Measurements from ENCODE around the gene PCGF3.

GRCh38 chr4:739569-739968 lies 33.9 kb downstream of the PCGF3 start:
- no peak for TF ChIP-seq YY1 (IDR thresholded peaks at IDR 0.05)
- TF ChIP-seq TAF1 (conservative IDR thresholded peaks at IDR 0.05): no peak
- no peak for TF ChIP-seq CTCF (IDR thresholded peaks at IDR 0.05; ENCODE audit: low read depth, low read length, missing input control)
- no peak for TF ChIP-seq JUND (IDR thresholded peaks at IDR 0.05)
- TF ChIP-seq, protein P1, sequence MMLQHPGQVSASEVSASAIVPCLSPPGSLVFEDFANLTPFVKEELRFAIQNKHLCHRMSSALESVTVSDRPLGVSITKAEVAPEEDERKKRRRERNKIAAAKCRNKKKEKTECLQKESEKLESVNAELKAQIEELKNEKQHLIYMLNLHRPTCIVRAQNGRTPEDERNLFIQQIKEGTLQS (IDR thresholded peaks at IDR 0.05): no peak
- no peak for TF ChIP-seq MAX (IDR thresholded peaks at IDR 0.05)
- TF ChIP-seq, protein P2, sequence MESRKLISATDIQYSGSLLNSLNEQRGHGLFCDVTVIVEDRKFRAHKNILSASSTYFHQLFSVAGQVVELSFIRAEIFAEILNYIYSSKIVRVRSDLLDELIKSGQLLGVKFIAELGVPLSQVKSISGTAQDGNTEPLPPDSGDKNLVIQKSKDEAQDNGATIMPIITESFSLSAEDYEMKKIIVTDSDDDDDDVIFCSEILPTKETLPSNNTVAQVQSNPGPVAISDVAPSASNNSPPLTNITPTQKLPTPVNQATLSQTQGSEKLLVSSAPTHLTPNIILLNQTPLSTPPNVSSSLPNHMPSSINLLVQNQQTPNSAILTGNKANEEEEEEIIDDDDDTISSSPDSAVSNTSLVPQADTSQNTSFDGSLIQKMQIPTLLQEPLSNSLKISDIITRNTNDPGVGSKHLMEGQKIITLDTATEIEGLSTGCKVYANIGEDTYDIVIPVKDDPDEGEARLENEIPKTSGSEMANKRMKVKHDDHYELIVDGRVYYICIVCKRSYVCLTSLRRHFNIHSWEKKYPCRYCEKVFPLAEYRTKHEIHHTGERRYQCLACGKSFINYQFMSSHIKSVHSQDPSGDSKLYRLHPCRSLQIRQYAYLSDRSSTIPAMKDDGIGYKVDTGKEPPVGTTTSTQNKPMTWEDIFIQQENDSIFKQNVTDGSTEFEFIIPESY (IDR thresholded peaks at IDR 0.05): no peak
- TF ChIP-seq HNF4G (IDR thresholded peaks at IDR 0.05): no peak
- no peak for TF ChIP-seq GABPA (IDR thresholded peaks at IDR 0.05 in 1 of 2, conservative IDR thresholded peaks at IDR 0.05 in 1 of 2)
- TF ChIP-seq, protein P3, sequence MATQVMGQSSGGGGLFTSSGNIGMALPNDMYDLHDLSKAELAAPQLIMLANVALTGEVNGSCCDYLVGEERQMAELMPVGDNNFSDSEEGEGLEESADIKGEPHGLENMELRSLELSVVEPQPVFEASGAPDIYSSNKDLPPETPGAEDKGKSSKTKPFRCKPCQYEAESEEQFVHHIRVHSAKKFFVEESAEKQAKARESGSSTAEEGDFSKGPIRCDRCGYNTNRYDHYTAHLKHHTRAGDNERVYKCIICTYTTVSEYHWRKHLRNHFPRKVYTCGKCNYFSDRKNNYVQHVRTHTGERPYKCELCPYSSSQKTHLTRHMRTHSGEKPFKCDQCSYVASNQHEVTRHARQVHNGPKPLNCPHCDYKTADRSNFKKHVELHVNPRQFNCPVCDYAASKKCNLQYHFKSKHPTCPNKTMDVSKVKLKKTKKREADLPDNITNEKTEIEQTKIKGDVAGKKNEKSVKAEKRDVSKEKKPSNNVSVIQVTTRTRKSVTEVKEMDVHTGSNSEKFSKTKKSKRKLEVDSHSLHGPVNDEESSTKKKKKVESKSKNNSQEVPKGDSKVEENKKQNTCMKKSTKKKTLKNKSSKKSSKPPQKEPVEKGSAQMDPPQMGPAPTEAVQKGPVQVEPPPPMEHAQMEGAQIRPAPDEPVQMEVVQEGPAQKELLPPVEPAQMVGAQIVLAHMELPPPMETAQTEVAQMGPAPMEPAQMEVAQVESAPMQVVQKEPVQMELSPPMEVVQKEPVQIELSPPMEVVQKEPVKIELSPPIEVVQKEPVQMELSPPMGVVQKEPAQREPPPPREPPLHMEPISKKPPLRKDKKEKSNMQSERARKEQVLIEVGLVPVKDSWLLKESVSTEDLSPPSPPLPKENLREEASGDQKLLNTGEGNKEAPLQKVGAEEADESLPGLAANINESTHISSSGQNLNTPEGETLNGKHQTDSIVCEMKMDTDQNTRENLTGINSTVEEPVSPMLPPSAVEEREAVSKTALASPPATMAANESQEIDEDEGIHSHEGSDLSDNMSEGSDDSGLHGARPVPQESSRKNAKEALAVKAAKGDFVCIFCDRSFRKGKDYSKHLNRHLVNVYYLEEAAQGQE (IDR thresholded peaks at IDR 0.05): no peak
- no peak for TF ChIP-seq RAD21 (IDR thresholded peaks at IDR 0.05)
- TF ChIP-seq FOXA2 (IDR thresholded peaks at IDR 0.05): no peak
